ENCODE measurements around the gene RCBTB1. TPM values are rescaled to one million over a fixed set of nuclear protein-coding genes. Genes with fewer than 3 reads are reported as not detected.
A peak's percentile ranks its signal among the peaks of the same experiment; 100 is the strongest.

Gene RCBTB1
- polyA plus RNA-seq, 2 of the 4 experiments (the other 2 are of a cell fraction), result 11.9 to 20.7 TPM

- ATAC-seq, result no peak
- no peak for DNase-seq (ENCODE audit: low read depth in 1 of 2, low spot score in 1 of 2)
- no peak for FAIRE-seq
Measured at GRCh38 chr13:49540552-49540951, 44.8 kb downstream of the RCBTB1 start.

GRCh38 chr13:49539746-49540145 is 45.6 kb downstream of the RCBTB1 start:
- ATAC-seq (no peak), FAIRE-seq (no peak)
- 95% methylated on average over 3 of the region's 3 CpGs for WGBS (ENCODE audit: missing lambda C conversion rate)

More at GRCh38 chr13:49540552-49540951, 44.8 kb downstream of the RCBTB1 start:
- 85% methylated on average over 7 of the region's 7 CpGs for WGBS (ENCODE audit: missing lambda C conversion rate)
- TF ChIP-seq EHF (CRISPR knock-in tag; IDR thresholded peaks at IDR 0.05) (no peak), CHD4 (IDR thresholded peaks at IDR 0.05; ENCODE audit: borderline replicate concordance) (no peak), HES2 (IDR thresholded peaks at IDR 0.05) (no peak), HOXB5 (CRISPR knock-in tag; IDR thresholded peaks at IDR 0.05) (no peak), NPAS2 (CRISPR knock-in tag; IDR thresholded peaks at IDR 0.05; ENCODE audit: borderline replicate concordance) (no peak), MAFK (IDR thresholded peaks at IDR 0.05; ENCODE audit: partially characterized antibody) (peak; percentile 27), BHLHE40 (IDR thresholded peaks at IDR 0.05; ENCODE audit: low read depth, low read length) (no peak)
- Histone ChIP-seq H3K4me1 (no peaks in the 10 kb centered on the region), H3K4me2 (no peak overlapping the region), H3K27ac (no peak overlapping the region), H3K4me3 (no peak overlapping the region), H3K9me3 (no peaks in the 10 kb centered on the region)
- ChIA-PET POLR2A (no interaction called here), CTCF (interaction anchor here (0.5 to 1.5 kb wide), 2 partner anchors 66 to 239 kb away, joined by 3 to 4 read pairs; no protein-coding TSS in a partner anchor)

GRCh38 chr13:49539313-49539712 is 46.0 kb downstream of the RCBTB1 start:
- POLR2A ChIA-PET, result interaction anchor here (0.6 kb wide), 1 partner anchor 75 kb away, joined by 3 read pairs; no protein-coding TSS in a partner anchor
- no peak for TF ChIP-seq ZC3H11A (IDR thresholded peaks at IDR 0.05)
- TF ChIP-seq NPAS2 (CRISPR knock-in tag; IDR thresholded peaks at IDR 0.05; ENCODE audit: borderline replicate concordance), result no peak
- DNase-seq (ENCODE audit: low read depth in 1 of 2, low spot score in 1 of 2), result no peak
- CTCF ChIA-PET, result interaction anchor here (0.5 to 1.5 kb wide), 2 partner anchors 68 to 195 kb away, joined by 3 to 4 read pairs; no protein-coding TSS in a partner anchor
- no peak for FAIRE-seq
- no peak overlapping the region for H3K4me3 ChIP-seq
- no peaks in the 10 kb centered on the region for H3K9me3 ChIP-seq
- WGBS (ENCODE audit: missing lambda C conversion rate), result 96% methylated on average over 5 of the region's 5 CpGs
- no peak overlapping the region for H3K4me2 ChIP-seq
- no peak overlapping the region for H3K27ac ChIP-seq
- ATAC-seq, result no peak
- H3K4me1 ChIP-seq, result no peaks in the 10 kb centered on the region

More at GRCh38 chr13:49539746-49540145, 45.6 kb downstream of the RCBTB1 start:
- Histone ChIP-seq H3K27ac (no peak overlapping the region), H3K9me3 (no peaks in the 10 kb centered on the region), H3K4me1 (no peaks in the 10 kb centered on the region), H3K4me2 (no peak overlapping the region), H3K4me3 (no peak overlapping the region)
- no peak for TF ChIP-seq EP300 (IDR thresholded peaks at IDR 0.05)
- TF ChIP-seq GATA3 (IDR thresholded peaks at IDR 0.05; ENCODE audit: borderline replicate concordance), result no peak
- no peak for TF ChIP-seq HOXB13 (CRISPR knock-in tag; IDR thresholded peaks at IDR 0.05; ENCODE audit: low read depth)
- no peak for TF ChIP-seq HOXB5 (CRISPR knock-in tag; IDR thresholded peaks at IDR 0.05)
- no peak for TF ChIP-seq RFX5 (IDR thresholded peaks at IDR 0.05)
- no peak for TF ChIP-seq ELK1 (IDR thresholded peaks at IDR 0.05; ENCODE audit: low read depth, low read length)
- no peak for TF ChIP-seq FOXS1 (CRISPR knock-in tag; IDR thresholded peaks at IDR 0.05)
- no peak for TF ChIP-seq MAFK (IDR thresholded peaks at IDR 0.05; ENCODE audit: partially characterized antibody)
- TF ChIP-seq ZNF302 (CRISPR knock-in tag; IDR thresholded peaks at IDR 0.05), result no peak
- no peak for TF ChIP-seq POLR2AphosphoS2 (conservative IDR thresholded peaks at IDR 0.05; ENCODE audit: low read length)
- TF ChIP-seq KDM5A (IDR thresholded peaks at IDR 0.05), result no peak
- no peak for TF ChIP-seq SMC3 (IDR thresholded peaks at IDR 0.05)
- no peak for TF ChIP-seq BHLHE40 (IDR thresholded peaks at IDR 0.05; ENCODE audit: low read depth, low read length)
- no peak for TF ChIP-seq ATOH8 (CRISPR knock-in tag; IDR thresholded peaks at IDR 0.05; ENCODE audit: low read depth)
- no peak for TF ChIP-seq HEYL (CRISPR knock-in tag; IDR thresholded peaks at IDR 0.05)
- TF ChIP-seq EHMT2 (IDR thresholded peaks at IDR 0.05; ENCODE audit: low read depth), result no peak
- no peak for TF ChIP-seq FOSB (CRISPR knock-in tag; IDR thresholded peaks at IDR 0.05)
- POLR2A ChIA-PET, result interaction anchor here (0.6 kb wide), 1 partner anchor 75 kb away, joined by 3 read pairs; no protein-coding TSS in a partner anchor
- CTCF ChIA-PET, result interaction anchor here (0.5 to 1.5 kb wide), 2 partner anchors 67 to 196 kb away, joined by 3 to 4 read pairs; no protein-coding TSS in a partner anchor
- DNase-seq (ENCODE audit: low read depth in 1 of 2, low spot score in 1 of 2), result no peak
